Measurements from ENCODE around the gene UNC13A. TPM values are rescaled to one million over a fixed set of nuclear protein-coding genes. Genes with fewer than 3 reads are reported as not detected.

UNC13A gene
- total and polyA plus RNA-seq, 2 of the 13 experiments (the other 11 are each of a cell fraction or from before 2014, with no cell fraction given) = 0.11 to 0.45 TPM

GRCh38 chr19:17605761-17606589, 82.2 kb downstream of the UNC13A start (continued):
- TF ChIP-seq ZMYM2 (CRISPR knock-in tag; IDR thresholded peaks at IDR 0.05) (peak; percentile 81; the same call in 1 of the 2 replicates), SIN3A (IDR thresholded peaks at IDR 0.05; ENCODE audit: borderline replicate concordance, low read depth, low read length) (0 out of 2 replicates have a peak, but pooled peaks have one; percentile 62), SRY (CRISPR knock-in tag; IDR thresholded peaks at IDR 0.05) (peak; percentile 99), PAF1 (CRISPR knock-in tag; IDR thresholded peaks at IDR 0.05) (no peak), EHMT2 (IDR thresholded peaks at IDR 0.05; ENCODE audit: borderline replicate concordance, low read depth, low read length) (no peak), ZNF619 (CRISPR knock-in tag; IDR thresholded peaks at IDR 0.05) (peak; percentile 57; the same call in 1 of the 2 replicates), DNMT3B (CRISPR knock-in tag; conservative IDR thresholded peaks at IDR 0.05) (no peak), ZBTB40 (IDR thresholded peaks at IDR 0.05) (no peak), ZBTB40 (CRISPR knock-in tag; IDR thresholded peaks at IDR 0.05) (peak; percentile 83), ZNF570 (CRISPR knock-in tag; IDR thresholded peaks at IDR 0.05; ENCODE audit: borderline replicate concordance) (peak; percentile 95; the same call in 1 of the 2 replicates), FOXP4 (CRISPR knock-in tag; IDR thresholded peaks at IDR 0.05) (peak; percentile 77)
- TF ChIP-seq, protein P1, sequence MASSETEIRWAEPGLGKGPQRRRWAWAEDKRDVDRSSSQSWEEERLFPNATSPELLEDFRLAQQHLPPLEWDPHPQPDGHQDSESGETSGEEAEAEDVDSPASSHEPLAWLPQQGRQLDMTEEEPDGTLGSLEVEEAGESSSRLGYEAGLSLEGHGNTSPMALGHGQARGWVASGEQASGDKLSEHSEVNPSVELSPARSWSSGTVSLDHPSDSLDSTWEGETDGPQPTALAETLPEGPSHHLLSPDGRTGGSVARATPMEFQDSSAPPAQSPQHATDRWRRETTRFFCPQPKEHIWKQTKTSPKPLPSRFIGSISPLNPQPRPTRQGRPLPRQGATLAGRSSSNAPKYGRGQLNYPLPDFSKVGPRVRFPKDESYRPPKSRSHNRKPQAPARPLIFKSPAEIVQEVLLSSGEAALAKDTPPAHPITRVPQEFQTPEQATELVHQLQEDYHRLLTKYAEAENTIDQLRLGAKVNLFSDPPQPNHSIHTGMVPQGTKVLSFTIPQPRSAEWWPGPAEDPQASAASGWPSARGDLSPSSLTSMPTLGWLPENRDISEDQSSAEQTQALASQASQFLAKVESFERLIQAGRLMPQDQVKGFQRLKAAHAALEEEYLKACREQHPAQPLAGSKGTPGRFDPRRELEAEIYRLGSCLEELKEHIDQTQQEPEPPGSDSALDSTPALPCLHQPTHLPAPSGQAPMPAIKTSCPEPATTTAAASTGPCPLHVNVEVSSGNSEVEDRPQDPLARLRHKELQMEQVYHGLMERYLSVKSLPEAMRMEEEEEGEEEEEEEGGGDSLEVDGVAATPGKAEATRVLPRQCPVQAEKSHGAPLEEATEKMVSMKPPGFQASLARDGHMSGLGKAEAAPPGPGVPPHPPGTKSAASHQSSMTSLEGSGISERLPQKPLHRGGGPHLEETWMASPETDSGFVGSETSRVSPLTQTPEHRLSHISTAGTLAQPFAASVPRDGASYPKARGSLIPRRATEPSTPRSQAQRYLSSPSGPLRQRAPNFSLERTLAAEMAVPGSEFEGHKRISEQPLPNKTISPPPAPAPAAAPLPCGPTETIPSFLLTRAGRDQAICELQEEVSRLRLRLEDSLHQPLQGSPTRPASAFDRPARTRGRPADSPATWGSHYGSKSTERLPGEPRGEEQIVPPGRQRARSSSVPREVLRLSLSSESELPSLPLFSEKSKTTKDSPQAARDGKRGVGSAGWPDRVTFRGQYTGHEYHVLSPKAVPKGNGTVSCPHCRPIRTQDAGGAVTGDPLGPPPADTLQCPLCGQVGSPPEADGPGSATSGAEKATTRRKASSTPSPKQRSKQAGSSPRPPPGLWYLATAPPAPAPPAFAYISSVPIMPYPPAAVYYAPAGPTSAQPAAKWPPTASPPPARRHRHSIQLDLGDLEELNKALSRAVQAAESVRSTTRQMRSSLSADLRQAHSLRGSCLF (CRISPR knock-in tag; IDR thresholded peaks at IDR 0.05; ENCODE audit: borderline replicate concordance) = peak; percentile 33; the same call in 1 of the 2 replicates

Data from HepG2 (cell line).